Skeletal muscle satellite cell (primary cell): ENCODE measurements around the gene KLF13.

ENCODE experiments used
- H3K27me3 ChIP-seq: 2 replicates; pipeline ENCODE4 v1.7.0; 2013; ENCODE audit warnings: low read length; ENCODE audit not compliant: control insufficient read depth, insufficient read depth
- H3K36me3 ChIP-seq: 2 replicates; pipeline ENCODE4 v1.7.0; 2013; ENCODE audit warnings: mild to moderate bottlenecking, control low read depth, low read length; ENCODE audit not compliant: insufficient read depth
- H3K4me1 ChIP-seq: 2 replicates; pipeline ENCODE4 v1.7.0; 2013; ENCODE audit warnings: low read length; ENCODE audit not compliant: control insufficient read depth, insufficient read depth
- H3K4me2 ChIP-seq: 2 replicates; pipeline ENCODE4 v1.7.0; 2013; ENCODE audit warnings: mild to moderate bottlenecking, low read length
- H3K4me3 ChIP-seq: 2 replicates; pipeline ENCODE4 v1.7.0; 2013; ENCODE audit warnings: low read length
- H3K9ac ChIP-seq: 2 replicates; pipeline ENCODE4 v1.7.0; 2013; ENCODE audit warnings: mild to moderate bottlenecking, low read depth, low read length, moderate library complexity
- H3K9me3 ChIP-seq: replicated peaks from 2 replicates; pipeline ENCODE4 v1.7.0; 2013; ENCODE audit warnings: mild to moderate bottlenecking, control low read depth, low read length

The KLF13 gene

GRCh38 chr15:31292391-31293015, 34.1 kb upstream of the KLF13 start:
- H3K9me3 ChIP-seq = no peaks in the 10 kb centered on the region
- H3K36me3 ChIP-seq = no peaks in the 10 kb centered on the region
- H3K27me3 ChIP-seq = peaks cover 53% of the 10 kb centered on the region
- no peak overlapping the region for H3K4me3 ChIP-seq
- H3K4me1 ChIP-seq = no peaks in the 10 kb centered on the region
- H3K9ac ChIP-seq = no peak overlapping the region
- no peak overlapping the region for H3K4me2 ChIP-seq

- Histone ChIP-seq H3K4me3 (no peak overlapping the region), H3K4me1 (no peaks in the 10 kb centered on the region), H3K9ac (no peak overlapping the region), H3K36me3 (no peaks in the 10 kb centered on the region), H3K27me3 (peaks cover 54% of the 10 kb centered on the region), H3K4me2 (no peak overlapping the region), H3K9me3 (no peaks in the 10 kb centered on the region)
Observed at GRCh38 chr15:31293655-31294054, 33.0 kb upstream of the KLF13 start.

GRCh38 chr15:31294067-31294466, 32.6 kb upstream of the KLF13 start:
- no peak overlapping the region for H3K4me3 ChIP-seq
- no peak overlapping the region for H3K9ac ChIP-seq
- no peaks in the 10 kb centered on the region for H3K9me3 ChIP-seq
- no peaks in the 10 kb centered on the region for H3K4me1 ChIP-seq
- H3K36me3 ChIP-seq = no peaks in the 10 kb centered on the region
- no peak overlapping the region for H3K4me2 ChIP-seq
- peaks cover 54% of the 10 kb centered on the region for H3K27me3 ChIP-seq

GRCh38 chr15:31295658-31296057, 31.0 kb upstream of the KLF13 start:
- no peaks in the 10 kb centered on the region for H3K36me3 ChIP-seq
- H3K9ac ChIP-seq = no peak overlapping the region
- H3K4me3 ChIP-seq = no peak overlapping the region
- no peaks in the 10 kb centered on the region for H3K9me3 ChIP-seq
- no peaks in the 10 kb centered on the region for H3K4me1 ChIP-seq
- no peak overlapping the region for H3K4me2 ChIP-seq
- peaks cover 50% of the 10 kb centered on the region for H3K27me3 ChIP-seq

- no peaks in the 10 kb centered on the region for H3K4me1 ChIP-seq
- peaks cover 48% of the 10 kb centered on the region for H3K27me3 ChIP-seq
- H3K4me3 ChIP-seq = no peak overlapping the region
- H3K9me3 ChIP-seq = no peaks in the 10 kb centered on the region
- no peak overlapping the region for H3K9ac ChIP-seq
- H3K4me2 ChIP-seq = no peak overlapping the region
- no peaks in the 10 kb centered on the region for H3K36me3 ChIP-seq
Observed at GRCh38 chr15:31296219-31296645, 30.4 kb upstream of the KLF13 start.

- H3K27me3 ChIP-seq = peaks cover 51% of the 10 kb centered on the region
Observed at GRCh38 chr15:31296646-31297574, 29.7 kb upstream of the KLF13 start.

GRCh38 chr15:31297575-31298456, 28.8 kb upstream of the KLF13 start:
- Histone ChIP-seq H3K4me3 (no peak overlapping the region), H3K4me2 (no peak overlapping the region), H3K4me1 (no peaks in the 10 kb centered on the region), H3K9ac (no peak overlapping the region), H3K9me3 (no peaks in the 10 kb centered on the region), H3K36me3 (no peaks in the 10 kb centered on the region), H3K27me3 (peaks cover 44% of the 10 kb centered on the region)

More at GRCh38 chr15:31296646-31297574, 29.7 kb upstream of the KLF13 start:
- Histone ChIP-seq H3K9ac (no peak overlapping the region), H3K4me2 (no peak overlapping the region), H3K4me3 (no peak overlapping the region), H3K4me1 (no peaks in the 10 kb centered on the region), H3K9me3 (no peaks in the 10 kb centered on the region), H3K36me3 (no peaks in the 10 kb centered on the region)

GRCh38 chr15:31298707-31299172, 27.9 kb upstream of the KLF13 start:
- no peak overlapping the region for H3K4me2 ChIP-seq
- no peaks in the 10 kb centered on the region for H3K9me3 ChIP-seq
- no peak overlapping the region for H3K9ac ChIP-seq
- H3K36me3 ChIP-seq = no peaks in the 10 kb centered on the region
- H3K27me3 ChIP-seq = peaks cover 35% of the 10 kb centered on the region
- H3K4me1 ChIP-seq = no peaks in the 10 kb centered on the region
- H3K4me3 ChIP-seq = no peak overlapping the region

- Histone ChIP-seq H3K4me1 (no peaks in the 10 kb centered on the region), H3K9ac (no peak overlapping the region)
Observed at GRCh38 chr15:31300208-31300661, 26.4 kb upstream of the KLF13 start.

GRCh38 chr15:31300981-31301672, 25.5 kb upstream of the KLF13 start:
- peaks cover 31% of the 10 kb centered on the region for H3K27me3 ChIP-seq
- no peaks in the 10 kb centered on the region for H3K9me3 ChIP-seq
- H3K4me3 ChIP-seq = no peak overlapping the region
- H3K4me1 ChIP-seq = no peaks in the 10 kb centered on the region
- H3K4me2 ChIP-seq = no peak overlapping the region
- no peaks in the 10 kb centered on the region for H3K36me3 ChIP-seq
- no peak overlapping the region for H3K9ac ChIP-seq

More at GRCh38 chr15:31300208-31300661, 26.4 kb upstream of the KLF13 start:
- Histone ChIP-seq H3K4me3 (no peak overlapping the region), H3K36me3 (no peaks in the 10 kb centered on the region), H3K27me3 (peaks cover 32% of the 10 kb centered on the region), H3K9me3 (no peaks in the 10 kb centered on the region), H3K4me2 (no peak overlapping the region)
